Esophagus squamous epithelium (tissue), 4 donors: ENCODE data around the gene IDNK.

ENCODE experiments used
- POLR2A ChIP-seq, 4 donors: fragments of 450-650 bp; IDR thresholded peaks; one replicate each; pipeline ENCODE4 v1.6.1; 2017; ENCODE audit warnings: antibody characterized with exemption in 4 of 4, mild to moderate bottlenecking in 4 of 4, moderate library complexity in 3 of 4
- TF ChIP-seq, protein P1 (sequence below), 6 experiments: fragments of 450-650 bp in 4 of 6; fragments of 200-600 bp in 2 of 6; sonication (generic) in 2 of 6; IDR thresholded peaks; one replicate each; pipeline ENCODE4 v1.5.1; 2016 to 2019; ENCODE audit warnings: antibody characterized with exemption in 6 of 6, mild to moderate bottlenecking in 4 of 6, moderate library complexity in 4 of 6

- TF ChIP-seq, protein P1, sequence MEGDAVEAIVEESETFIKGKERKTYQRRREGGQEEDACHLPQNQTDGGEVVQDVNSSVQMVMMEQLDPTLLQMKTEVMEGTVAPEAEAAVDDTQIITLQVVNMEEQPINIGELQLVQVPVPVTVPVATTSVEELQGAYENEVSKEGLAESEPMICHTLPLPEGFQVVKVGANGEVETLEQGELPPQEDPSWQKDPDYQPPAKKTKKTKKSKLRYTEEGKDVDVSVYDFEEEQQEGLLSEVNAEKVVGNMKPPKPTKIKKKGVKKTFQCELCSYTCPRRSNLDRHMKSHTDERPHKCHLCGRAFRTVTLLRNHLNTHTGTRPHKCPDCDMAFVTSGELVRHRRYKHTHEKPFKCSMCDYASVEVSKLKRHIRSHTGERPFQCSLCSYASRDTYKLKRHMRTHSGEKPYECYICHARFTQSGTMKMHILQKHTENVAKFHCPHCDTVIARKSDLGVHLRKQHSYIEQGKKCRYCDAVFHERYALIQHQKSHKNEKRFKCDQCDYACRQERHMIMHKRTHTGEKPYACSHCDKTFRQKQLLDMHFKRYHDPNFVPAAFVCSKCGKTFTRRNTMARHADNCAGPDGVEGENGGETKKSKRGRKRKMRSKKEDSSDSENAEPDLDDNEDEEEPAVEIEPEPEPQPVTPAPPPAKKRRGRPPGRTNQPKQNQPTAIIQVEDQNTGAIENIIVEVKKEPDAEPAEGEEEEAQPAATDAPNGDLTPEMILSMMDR (IDR thresholded peaks at IDR 0.05), result no peak
- TF ChIP-seq POLR2A (IDR thresholded peaks at IDR 0.05), result no peak
Observed at GRCh38 chr9:83665580-83666200, 42.7 kb downstream of the IDNK start.
